ACC112 (cell line): ENCODE measurements around the gene TIMM17A.
"Not testable (repeated sequence)": the region's sequence is repeated elsewhere in the genome, so short reads cannot be mapped to it uniquely, and the experiment has no call there.

Experiments
- H2AFZ ChIP-seq: fragments of 200-600 bp; sonication (generic); one replicate; pipeline ENCODE4 v1.6.0; 2017; ENCODE audit warnings: antibody characterized with exemption, low read length; ENCODE audit not compliant: unreplicated experiment
- H3K27ac ChIP-seq: fragments of 200-600 bp; sonication (generic); 2 replicates; pipeline ENCODE4 v1.5.1; 2014; ENCODE audit warnings: low read depth, mild to moderate bottlenecking, antibody characterized with exemption, low read length, moderate library complexity
- H3K27me3 ChIP-seq: fragments of 200-600 bp; sonication (generic); 2 replicates; pipeline ENCODE4 v1.6.1; 2014; ENCODE audit warnings: mild to moderate bottlenecking, antibody characterized with exemption, low read length, moderate library complexity, mixed read lengths; ENCODE audit not compliant: insufficient read depth
- H3K36me3 ChIP-seq: fragments of 200-600 bp; sonication (generic); 2 replicates; pipeline ENCODE4 v1.6.1; 2016; ENCODE audit warnings: mild to moderate bottlenecking, antibody characterized with exemption, low read length, moderate library complexity, mixed read lengths; ENCODE audit not compliant: insufficient read depth
- H3K4me1 ChIP-seq: fragments of 200-600 bp; sonication (generic); one replicate; pipeline ENCODE4 v1.6.1; 2016; ENCODE audit warnings: low read length, mixed read lengths; ENCODE audit not compliant: insufficient read depth, unreplicated experiment, control insufficient read depth
- H3K4me3 ChIP-seq: fragments of 200-600 bp; sonication (generic); 2 replicates; pipeline ENCODE4 v1.5.1; 2014; ENCODE audit warnings: mild to moderate bottlenecking, low read depth, low read length
- H3K79me2 ChIP-seq: fragments of 200-600 bp; sonication (generic); one replicate; pipeline ENCODE4 v1.6.0; 2016; ENCODE audit warnings: low read length; ENCODE audit not compliant: control insufficient read depth, unreplicated experiment, insufficient read depth

Gene TIMM17A

DNA sequence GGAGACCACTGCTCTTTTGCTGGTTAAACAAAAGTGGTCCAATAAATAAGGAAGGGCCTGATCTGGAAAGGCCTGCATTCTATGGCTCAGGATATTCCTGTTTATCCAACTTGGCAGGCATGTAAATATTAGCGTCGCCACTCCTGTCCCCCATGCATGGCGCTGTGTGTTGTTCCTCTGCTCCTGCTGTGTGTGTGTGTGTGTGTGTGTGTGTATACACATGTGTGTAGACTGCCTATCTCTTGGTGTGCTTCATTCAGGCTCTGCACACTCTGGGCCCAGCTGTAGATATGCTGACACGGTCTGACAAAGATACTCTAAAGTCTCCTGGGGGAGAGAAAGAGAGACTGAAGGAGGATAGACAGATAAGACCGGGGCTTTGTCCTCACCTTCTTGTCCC is 15.7 kb upstream of the TIMM17A start:
- no peaks in the 10 kb centered on the region for H3K27me3 ChIP-seq
- no peak overlapping the region for H2AFZ ChIP-seq
- peaks cover 15% of the 10 kb centered on the region for H3K4me1 ChIP-seq
- H3K4me3 ChIP-seq, result no peak overlapping the region
- no peaks in the 10 kb centered on the region for H3K36me3 ChIP-seq
- no peaks in the 10 kb centered on the region for H3K79me2 ChIP-seq
- no peak overlapping the region for H3K27ac ChIP-seq

DNA sequence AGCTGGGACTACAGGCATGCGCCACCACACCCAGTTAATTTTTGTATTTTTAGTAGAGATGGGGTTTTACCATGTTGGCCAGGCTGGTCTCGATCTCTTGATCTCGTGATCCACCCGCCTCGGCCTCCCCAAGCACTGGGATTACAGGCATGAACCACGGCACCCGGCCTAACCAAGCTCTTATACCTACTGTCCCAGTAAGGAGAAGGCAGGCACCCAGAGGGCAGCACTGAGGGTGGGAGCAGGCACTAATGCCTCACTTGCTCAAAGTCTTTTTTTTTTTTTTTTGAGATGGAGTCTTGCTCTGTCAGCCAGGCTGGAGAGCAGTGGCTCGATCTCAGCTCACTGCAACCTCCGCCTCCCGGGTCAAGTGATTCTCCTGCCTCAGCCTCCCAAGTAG is 15.0 kb upstream of the TIMM17A start:
- not testable (repeated sequence) for H3K27ac ChIP-seq, H3K4me3 ChIP-seq, H3K27me3 ChIP-seq, H3K36me3 ChIP-seq, H2AFZ ChIP-seq, H3K79me2 ChIP-seq
- peaks cover 14% of the 10 kb centered on the region for H3K4me1 ChIP-seq

DNA sequence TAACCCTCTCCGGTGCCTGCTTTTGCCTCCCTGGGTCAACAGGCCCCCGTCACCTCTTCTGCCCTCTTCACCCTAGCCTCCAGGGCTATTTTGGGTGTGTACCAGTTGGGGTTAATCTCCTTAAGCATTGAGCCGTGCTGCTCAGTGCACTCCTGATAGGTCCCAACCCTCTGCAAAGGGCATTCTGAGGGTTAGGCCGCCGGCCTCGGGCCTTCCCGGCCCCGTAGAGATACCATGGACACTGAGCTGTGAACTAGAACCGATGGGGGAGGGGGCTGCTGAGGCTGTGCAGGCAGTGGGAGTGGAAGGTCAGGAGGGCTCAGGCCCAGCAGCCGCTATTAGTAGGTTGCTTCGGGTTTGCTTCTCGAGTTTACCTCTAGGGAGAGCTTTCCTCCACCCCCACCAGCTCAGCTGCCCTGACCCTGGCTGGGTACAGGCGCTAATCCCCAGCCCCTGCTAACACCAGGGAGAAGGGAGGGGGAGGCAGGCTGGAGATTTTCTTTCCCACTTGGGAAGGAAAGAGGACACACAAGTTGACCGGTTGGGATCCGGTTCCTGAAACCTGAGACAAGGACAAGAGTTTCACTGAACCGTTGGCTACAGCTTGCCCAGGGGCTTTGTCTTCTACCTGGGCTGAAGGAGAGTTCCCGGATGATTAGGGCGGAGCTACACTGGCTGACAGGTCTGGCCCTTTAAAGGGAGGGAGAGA is 13.7 kb upstream of the TIMM17A start:
- H2AFZ ChIP-seq, result no peak overlapping the region

DNA sequence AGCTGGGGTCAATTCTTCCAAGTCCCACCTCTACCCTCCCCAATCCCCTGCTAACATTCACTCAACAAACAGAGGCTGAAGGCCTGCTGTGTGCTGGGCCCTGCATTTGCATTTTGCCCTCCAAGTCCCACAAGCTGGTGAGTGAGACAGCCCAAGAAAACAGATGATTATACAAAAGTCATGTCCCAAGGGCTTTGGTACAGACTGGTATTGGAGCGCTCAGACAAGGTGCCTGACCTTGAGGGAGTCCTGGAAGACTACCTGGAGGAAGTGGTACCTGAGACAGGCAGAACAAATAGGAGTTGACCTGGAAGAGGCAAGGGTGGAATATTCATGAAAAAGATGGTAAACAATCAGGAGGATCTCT is 13.2 kb upstream of the TIMM17A start:
- Histone ChIP-seq H3K27me3 (peaks cover 12% of the 10 kb centered on the region; the same call in 1 of the 2 replicates), H3K36me3 (no peaks in the 10 kb centered on the region), H3K4me3 (no peak overlapping the region), H3K79me2 (no peaks in the 10 kb centered on the region), H2AFZ (no peak overlapping the region), H3K27ac (no peak overlapping the region), H3K4me1 (peaks cover 32% of the 10 kb centered on the region)

More for the DNA sequence above, 13.7 kb upstream of the TIMM17A start:
- H3K4me3 ChIP-seq, result no peak overlapping the region
- peaks cover 12% of the 10 kb centered on the region; the same call in 1 of the 2 replicates for H3K27me3 ChIP-seq
- H3K4me1 ChIP-seq, result peaks cover 27% of the 10 kb centered on the region
- no peak overlapping the region for H3K27ac ChIP-seq
- no peaks in the 10 kb centered on the region for H3K36me3 ChIP-seq
- H3K79me2 ChIP-seq, result no peaks in the 10 kb centered on the region

DNA sequence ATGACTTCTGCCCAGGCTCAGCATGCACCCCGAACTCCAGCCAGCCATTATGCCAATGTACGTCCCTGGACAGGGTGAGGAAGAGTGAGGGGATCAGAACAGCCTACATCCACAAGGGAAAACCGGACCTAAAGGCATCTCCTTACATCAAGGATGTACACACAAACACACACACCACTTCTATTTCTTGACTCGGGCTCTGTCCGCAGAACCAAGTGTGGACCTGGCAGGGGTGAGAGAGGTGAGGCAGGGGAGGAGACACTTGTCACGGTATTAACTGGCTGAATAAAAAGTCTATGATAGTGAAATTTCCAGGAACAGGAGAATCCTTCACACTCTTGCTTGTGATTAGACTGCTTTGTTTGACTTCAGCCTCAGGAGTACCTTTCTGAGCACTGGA is 11.3 kb upstream of the TIMM17A start:
- H2AFZ ChIP-seq, result no peak overlapping the region
- H3K36me3 ChIP-seq, result no peaks in the 10 kb centered on the region
- H3K27me3 ChIP-seq, result peaks cover 12% of the 10 kb centered on the region; the same call in 1 of the 2 replicates
- H3K79me2 ChIP-seq, result no peaks in the 10 kb centered on the region
- H3K27ac ChIP-seq, result no peak overlapping the region
- H3K4me3 ChIP-seq, result no peak overlapping the region
- peaks cover 23% of the 10 kb centered on the region for H3K4me1 ChIP-seq

DNA sequence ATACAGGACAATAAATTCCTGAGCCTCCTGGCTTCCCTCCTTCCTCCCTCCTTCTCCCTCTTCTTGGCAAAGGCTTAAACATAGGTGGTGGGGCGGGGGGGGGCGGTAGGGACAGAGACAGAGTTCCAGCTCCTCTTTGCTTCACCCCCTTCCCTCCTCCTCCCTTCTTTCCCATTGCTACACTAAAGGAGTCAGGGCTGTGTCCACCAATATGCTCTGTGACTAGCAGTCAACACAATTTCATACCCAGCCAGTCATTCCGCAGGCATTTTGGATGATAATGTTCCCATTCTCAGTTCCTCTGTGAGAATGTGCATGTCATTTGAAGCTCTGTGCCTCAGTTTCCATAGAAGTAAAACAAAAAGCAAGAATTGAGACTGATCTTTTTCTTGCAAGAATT is 10.7 kb upstream of the TIMM17A start:
- H2AFZ ChIP-seq, result no peak overlapping the region
- H3K36me3 ChIP-seq, result no peaks in the 10 kb centered on the region

DNA sequence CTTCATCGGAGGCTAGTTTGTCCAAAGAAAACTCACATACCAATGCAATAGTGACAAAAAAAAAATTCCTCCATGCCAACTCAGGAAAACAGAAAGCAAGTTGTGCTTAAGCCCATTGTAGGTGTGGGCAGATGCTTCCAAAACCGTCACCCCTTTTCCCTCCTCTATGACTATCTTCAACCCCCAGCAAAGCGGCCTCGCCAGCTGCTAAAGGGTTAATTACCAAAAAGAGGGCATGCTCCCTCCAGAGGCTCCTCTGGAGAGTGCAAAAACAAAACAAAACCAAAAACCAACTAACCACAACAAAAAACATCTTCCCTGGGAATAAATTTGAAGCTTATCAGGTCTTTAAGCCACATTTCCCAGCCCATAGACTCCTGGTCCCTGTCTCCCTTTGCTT is 10.1 kb upstream of the TIMM17A start:
- H2AFZ ChIP-seq, result no peak overlapping the region
- peak overlapping the region; percentile 66 for H3K4me3 ChIP-seq
- peaks cover 23% of the 10 kb centered on the region for H3K4me1 ChIP-seq
- H3K27ac ChIP-seq, result no peak overlapping the region
- no peaks in the 10 kb centered on the region for H3K79me2 ChIP-seq
- peaks cover 12% of the 10 kb centered on the region; the same call in 1 of the 2 replicates for H3K27me3 ChIP-seq
- H3K36me3 ChIP-seq, result no peaks in the 10 kb centered on the region

More for the DNA sequence above, 10.7 kb upstream of the TIMM17A start:
- H3K79me2 ChIP-seq, result no peaks in the 10 kb centered on the region
- peaks cover 23% of the 10 kb centered on the region for H3K4me1 ChIP-seq
- H3K27me3 ChIP-seq, result peaks cover 12% of the 10 kb centered on the region; the same call in 1 of the 2 replicates
- no peak overlapping the region for H3K4me3 ChIP-seq
- H3K27ac ChIP-seq, result no peak overlapping the region

DNA sequence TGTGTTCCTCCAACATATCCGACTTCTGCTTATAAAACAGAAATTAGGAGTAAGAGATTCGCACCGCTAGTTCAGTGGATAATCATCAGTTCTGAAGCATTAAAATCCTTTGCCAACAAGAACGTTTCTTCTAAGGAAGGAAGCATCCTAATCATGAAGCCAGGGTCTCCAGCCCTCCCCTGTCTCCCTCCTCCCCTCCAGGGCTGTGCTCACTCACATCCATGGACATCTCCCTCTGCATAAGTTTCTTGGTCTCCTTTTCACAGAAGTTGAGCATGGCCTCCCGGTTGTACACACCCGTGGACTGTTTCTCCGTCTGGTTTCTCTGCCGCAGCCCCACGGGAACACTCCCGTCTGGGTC is 9.5 kb upstream of the TIMM17A start:
- peak overlapping the region; percentile 61 for H2AFZ ChIP-seq

DNA sequence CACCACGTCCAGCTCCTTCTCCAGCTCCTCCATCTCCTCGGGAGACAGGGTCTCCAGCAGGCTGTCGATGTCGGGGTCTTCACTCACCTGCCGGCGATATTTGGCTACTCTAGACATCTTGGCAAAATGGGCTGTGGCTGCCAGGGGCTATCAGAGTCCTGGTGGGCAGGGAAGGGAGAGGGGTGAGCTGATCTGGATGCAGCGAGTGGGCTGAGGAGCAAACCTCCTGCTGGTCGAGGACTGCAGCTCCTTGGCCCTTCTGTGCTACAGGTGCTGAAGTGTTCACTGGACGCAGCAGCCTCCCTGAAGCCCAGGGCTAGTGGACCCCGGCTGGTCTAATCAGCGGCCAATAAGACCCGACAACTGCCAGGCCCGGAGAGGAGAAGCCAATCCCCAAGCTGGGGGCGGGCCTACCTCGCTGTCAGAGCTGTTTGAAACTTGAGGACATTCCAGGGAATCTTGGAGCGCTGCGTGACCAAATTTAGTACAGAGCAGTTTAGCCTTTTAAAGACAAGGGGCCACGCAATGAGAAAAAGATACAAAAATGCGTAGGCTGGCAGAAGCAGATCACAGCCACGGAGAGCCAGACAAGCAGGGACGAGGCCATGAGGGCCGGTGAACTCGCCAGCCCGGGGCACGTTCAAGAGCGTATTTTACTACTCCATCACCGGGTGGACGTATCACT is 8.9 kb upstream of the TIMM17A start, which contains the start of gene LMOD1:
LMOD1 (minus strand) TSS at position 325 of the 685 bp plus-strand sequence; CDS start at position 117, 208 bp downstream.
- peak within 1 kb of the TSS; percentile 66 for H3K4me3 ChIP-seq
- H3K4me1 ChIP-seq, result peaks cover 23% of the 10 kb centered on the region
- H3K36me3 ChIP-seq, result no peaks in the 10 kb centered on the region
- peaks cover 12% of the 10 kb centered on the region; the same call in 1 of the 2 replicates for H3K27me3 ChIP-seq
- no peaks in the 10 kb centered on the region for H3K79me2 ChIP-seq
- peak within 1 kb of the TSS; percentile 61 for H2AFZ ChIP-seq
- no peak within 1 kb of the TSS for H3K27ac ChIP-seq

More for the DNA sequence above, 9.5 kb upstream of the TIMM17A start:
- peaks cover 12% of the 10 kb centered on the region; the same call in 1 of the 2 replicates for H3K27me3 ChIP-seq
- no peaks in the 10 kb centered on the region for H3K36me3 ChIP-seq
- peaks cover 23% of the 10 kb centered on the region for H3K4me1 ChIP-seq
- no peaks in the 10 kb centered on the region for H3K79me2 ChIP-seq
- H3K4me3 ChIP-seq, result peak overlapping the region; percentile 66
- H3K27ac ChIP-seq, result no peak overlapping the region

DNA sequence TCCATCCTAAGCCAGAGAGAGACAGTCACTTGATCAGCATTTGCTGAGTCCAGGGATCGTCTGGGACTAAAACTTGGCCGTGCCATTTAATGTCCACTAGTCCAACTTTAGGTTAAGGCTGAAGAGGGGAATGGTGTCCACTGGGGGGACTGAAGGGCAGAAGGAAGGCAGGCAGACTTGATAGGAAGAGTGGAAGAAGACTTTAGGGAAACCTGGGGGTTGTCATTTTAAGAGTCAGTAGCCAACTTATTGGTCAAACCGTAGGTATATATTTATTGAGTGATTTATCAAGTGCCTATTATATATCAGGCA is 7.7 kb upstream of the TIMM17A start:
- Histone ChIP-seq H3K27me3 (peaks cover 12% of the 10 kb centered on the region; the same call in 1 of the 2 replicates), H3K36me3 (no peaks in the 10 kb centered on the region), H2AFZ (no peak overlapping the region), H3K27ac (no peak overlapping the region), H3K4me3 (no peak overlapping the region), H3K79me2 (no peaks in the 10 kb centered on the region), H3K4me1 (peaks cover 23% of the 10 kb centered on the region)

DNA sequence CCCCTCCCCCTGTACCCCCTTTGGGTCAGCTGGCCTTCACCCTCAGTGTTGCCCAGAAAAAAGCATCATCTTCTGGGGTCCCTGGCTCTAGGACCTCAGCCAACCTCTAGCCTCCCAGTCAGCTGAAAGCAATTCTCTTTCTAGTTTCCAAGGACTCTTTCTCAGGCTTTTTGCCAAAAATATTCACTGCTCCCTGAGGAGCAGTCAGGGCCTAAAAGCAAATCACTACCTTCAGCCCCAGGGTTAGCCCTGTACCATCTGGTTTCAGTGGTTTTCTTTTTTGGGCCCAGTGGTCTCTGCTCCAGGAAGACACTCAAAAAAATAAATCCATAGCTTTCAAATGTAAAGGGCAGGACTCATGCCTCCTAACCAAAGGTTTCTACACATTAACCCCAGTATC is 5.8 kb upstream of the TIMM17A start:
- H2AFZ ChIP-seq, result no peak overlapping the region
- H3K27me3 ChIP-seq, result peaks cover 12% of the 10 kb centered on the region; the same call in 1 of the 2 replicates
- peaks cover 3% of the 10 kb centered on the region for H3K79me2 ChIP-seq
- H3K36me3 ChIP-seq, result no peaks in the 10 kb centered on the region
- no peak overlapping the region for H3K27ac ChIP-seq
- H3K4me3 ChIP-seq, result no peak overlapping the region
- peaks cover 23% of the 10 kb centered on the region for H3K4me1 ChIP-seq
